GM12891 (cell line): Measurements from ENCODE around the gene RASSF8.

ENCODE experiments used
- POLR2A ChIP-seq: IDR thresholded peaks from 2 replicates; pipeline ENCODE4 v1.6.1; 2011; ENCODE audit warnings: low read depth, low read length, control low read depth
- TAF1 ChIP-seq: IDR thresholded peaks from 2 replicates; pipeline ENCODE4 v1.6.1; 2011; ENCODE audit warnings: low read depth, low read length, control low read depth

DNA sequence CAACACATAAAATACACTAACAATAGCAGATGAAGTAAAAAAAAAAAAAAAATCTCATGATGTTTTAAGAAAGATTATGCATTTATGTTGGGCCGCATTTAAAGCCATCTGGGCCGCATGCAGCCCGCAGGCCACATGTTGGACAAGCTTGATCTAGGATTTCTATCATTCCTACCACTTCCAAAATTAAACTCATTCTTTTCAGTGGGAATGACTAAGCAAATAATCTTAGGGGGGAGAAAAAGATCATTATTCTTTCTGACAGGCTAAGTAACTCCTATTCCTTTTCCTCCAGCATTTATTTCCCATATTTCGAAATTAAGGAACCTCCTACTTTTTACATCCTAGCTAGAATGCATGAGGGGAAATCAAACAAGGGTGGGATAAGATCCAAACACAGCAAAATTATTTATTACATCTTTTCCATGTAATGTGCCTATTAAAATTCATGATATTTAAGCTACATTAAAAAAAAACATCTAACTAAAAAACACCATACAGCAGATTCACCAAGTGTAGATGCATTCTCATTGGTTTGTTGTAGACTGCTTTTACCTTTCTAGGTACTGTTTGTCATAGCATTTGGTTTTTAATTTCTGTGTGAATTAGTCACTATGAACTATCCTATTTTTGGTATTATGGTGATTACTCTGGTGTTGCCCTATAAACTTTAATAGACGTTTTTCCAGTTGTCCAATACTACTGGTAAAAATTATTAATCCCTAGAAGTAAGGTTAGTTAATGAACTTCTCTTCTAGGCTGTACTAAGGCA, 76.1 kb downstream of the RASSF8 start:
- TF ChIP-seq POLR2A (no peak), TAF1 (no peak)
